ENCODE measurements around the gene PTPRT. TPM values are rescaled to one million over a fixed set of nuclear protein-coding genes. Genes with fewer than 3 reads are reported as not detected.

Gene PTPRT
- 1 to 10 TPM in 1 of 4 donors, under 1 TPM in 3; 0.43 to 1.1 (median 0.60) TPM for polyA plus RNA-seq (ENCODE audit: insufficient read length in 4 of 4)

GRCh38 chr20:43189554-43190331 lies at the start of gene PTPRT:
TSS of gene PTPRT (minus strand) at chr20:43189906. CDS start at chr20:43189733, 173 bp downstream.
- no peak for DNase-seq (ENCODE audit: low read depth in 4 of 4, low spot score in 2 of 4)

GRCh38 chr20:43238833-43239232 lies 49.1 kb upstream of the PTPRT start:
- DNase-seq (ENCODE audit: low read depth in 4 of 4, low spot score in 2 of 4), result no peak

DNA sequence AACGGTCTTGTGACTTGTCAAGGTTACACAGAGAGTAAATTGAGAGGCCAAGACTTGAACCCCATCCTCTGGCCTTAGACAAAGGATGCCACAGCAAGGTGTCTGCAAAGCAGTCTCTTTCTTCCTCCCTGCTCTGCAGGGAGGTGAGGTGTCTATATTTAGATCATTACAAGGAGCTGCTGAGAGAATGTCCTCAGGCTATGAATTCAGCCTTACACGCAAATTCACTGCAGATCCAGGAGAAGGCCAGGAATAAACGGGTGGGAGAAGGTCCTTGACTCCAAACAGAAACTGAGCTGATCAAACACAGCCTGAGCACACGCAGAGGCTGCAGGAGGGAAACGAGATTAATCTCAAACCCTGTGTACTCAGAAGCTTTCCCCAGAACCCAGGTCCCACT lies 48.6 kb upstream of the PTPRT start:
- DNase-seq (ENCODE audit: low read depth in 4 of 4, low spot score in 2 of 4), result no peak

DNA sequence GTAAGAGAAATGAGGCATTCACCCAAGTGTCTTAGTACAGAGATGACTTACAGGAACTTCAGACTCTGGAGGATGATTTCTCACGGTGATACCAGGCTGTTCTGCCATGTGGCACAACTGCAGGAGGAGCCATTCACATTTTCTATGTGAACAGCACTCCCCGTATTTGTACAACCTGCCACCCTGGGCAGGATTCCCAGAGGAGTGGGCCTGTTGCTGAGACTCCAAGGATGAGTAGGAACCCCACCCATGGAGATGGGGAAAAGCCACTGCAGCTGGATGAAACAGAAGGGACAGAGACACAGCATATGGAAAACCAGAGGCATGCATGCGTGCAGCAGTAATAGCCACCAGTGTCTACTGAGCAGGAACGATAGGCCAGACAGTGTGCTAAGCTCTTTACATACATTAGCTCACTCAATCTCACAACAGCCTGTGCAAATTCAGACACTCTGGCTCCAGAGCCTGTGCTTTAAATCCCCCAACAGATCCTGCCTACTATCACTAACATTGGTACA lies 48.0 kb upstream of the PTPRT start:
- no peak for DNase-seq (ENCODE audit: low read depth in 4 of 4, low spot score in 2 of 4)

- no peak for DNase-seq (ENCODE audit: low read depth in 4 of 4, low spot score in 2 of 4)
Measured at GRCh38 chr20:43235998-43236397, 46.3 kb upstream of the PTPRT start.

- no peak for DNase-seq (ENCODE audit: low read depth in 4 of 4, low spot score in 2 of 4)
Measured at GRCh38 chr20:43231829-43232228, 42.1 kb upstream of the PTPRT start.

- DNase-seq (ENCODE audit: low read depth in 4 of 4, low spot score in 2 of 4), result no peak
Measured at GRCh38 chr20:43229696-43230095, 40.0 kb upstream of the PTPRT start.

DNA sequence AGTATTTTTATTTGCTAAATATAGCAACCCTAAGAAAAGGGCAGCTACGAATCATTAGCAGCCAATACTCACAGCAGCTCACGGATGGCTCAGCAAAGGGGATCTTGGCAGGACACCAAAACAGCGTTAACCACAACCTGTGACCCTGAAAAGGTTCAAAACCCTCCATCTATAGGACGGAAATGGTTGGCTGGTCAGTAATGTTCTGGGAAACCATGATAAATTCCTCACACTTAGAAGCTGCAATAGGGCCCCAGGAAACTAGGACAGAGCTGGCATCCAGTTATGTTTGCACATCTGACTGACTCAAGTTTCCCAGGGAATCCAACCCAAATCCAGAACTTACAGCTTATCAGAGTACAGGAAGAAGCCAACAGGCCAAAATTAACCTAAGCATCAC lies 30.9 kb upstream of the PTPRT start:
- peak in 1 of 4 donors; percentile 7 for DNase-seq (ENCODE audit: low read depth in 4 of 4, low spot score in 2 of 4)

DNA sequence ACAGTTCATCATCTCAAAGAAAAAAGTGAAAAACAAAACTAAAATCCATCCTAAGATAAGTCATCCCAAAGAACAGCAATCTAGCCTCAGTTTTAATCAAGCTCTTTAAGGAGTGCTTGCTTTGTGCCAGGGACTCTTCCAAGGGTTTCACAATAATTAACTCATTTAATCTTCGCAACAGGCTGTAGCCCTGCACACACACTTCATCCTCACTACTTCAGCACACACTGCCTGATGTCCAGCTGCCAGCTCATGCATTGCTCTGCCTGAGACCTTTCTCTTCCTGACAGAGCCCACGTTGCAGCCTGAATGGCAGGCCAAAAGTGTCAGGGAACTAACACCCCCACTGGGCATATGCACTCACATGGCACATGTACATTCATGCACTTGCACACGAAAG lies 21.2 kb upstream of the PTPRT start:
- no peak for DNase-seq (ENCODE audit: low read depth in 4 of 4, low spot score in 2 of 4)

DNA sequence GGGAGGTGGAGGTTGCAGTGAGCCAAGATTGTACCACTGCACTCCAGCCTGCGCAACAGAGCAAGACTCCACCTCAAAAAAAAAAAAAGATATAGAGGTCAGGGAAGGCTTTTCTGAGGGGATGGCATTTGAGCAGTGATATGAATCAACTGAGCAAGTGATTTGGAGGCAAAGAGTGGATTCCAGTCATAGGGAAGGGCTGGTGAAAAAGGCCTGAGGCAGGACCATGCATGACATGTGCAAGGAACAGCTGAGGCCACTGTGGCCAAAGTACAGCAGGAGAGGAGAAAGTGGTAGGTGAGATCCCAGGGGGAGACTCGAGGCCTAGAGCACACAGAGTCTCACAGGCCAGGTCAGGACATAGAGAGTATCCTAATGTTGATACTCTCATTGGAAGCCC lies 20.1 kb upstream of the PTPRT start:
- no peak for DNase-seq (ENCODE audit: low read depth in 4 of 4, low spot score in 2 of 4)

GRCh38 chr20:43205699-43206098 lies 16.0 kb upstream of the PTPRT start:
- no peak for DNase-seq (ENCODE audit: low read depth in 4 of 4, low spot score in 2 of 4)

GRCh38 chr20:43202100-43202499 lies 12.4 kb upstream of the PTPRT start:
- no peak for DNase-seq (ENCODE audit: low read depth in 4 of 4, low spot score in 2 of 4)

GRCh38 chr20:43198607-43199006 lies 8.9 kb upstream of the PTPRT start:
- no peak for DNase-seq (ENCODE audit: low read depth in 4 of 4, low spot score in 2 of 4)

DNA sequence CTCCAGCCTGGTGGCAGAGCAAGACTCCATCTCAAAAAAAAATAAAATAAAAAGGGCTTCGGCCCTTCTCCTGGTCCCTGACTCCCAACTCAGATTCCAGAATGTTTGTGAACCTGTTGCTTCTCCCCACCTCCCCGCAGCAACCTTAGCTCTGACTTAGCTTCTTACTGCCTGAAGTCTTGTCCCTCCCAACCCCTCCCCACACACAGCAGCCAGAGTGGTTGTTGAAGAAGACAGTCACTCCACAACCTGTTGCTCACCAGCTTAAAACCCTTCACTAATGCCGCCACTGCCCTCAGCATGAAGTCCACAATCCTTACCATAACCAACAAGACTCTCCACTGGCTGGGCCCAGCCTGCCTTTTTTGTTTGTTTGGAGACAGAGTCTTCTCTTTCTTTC lies 6.5 kb upstream of the PTPRT start:
- DNase-seq (ENCODE audit: low read depth in 4 of 4, low spot score in 2 of 4), result no peak

GRCh38 chr20:43194137-43194536 lies 4.4 kb upstream of the PTPRT start:
- no peak for DNase-seq (ENCODE audit: low read depth in 4 of 4, low spot score in 2 of 4)

- DNase-seq (ENCODE audit: low read depth in 4 of 4, low spot score in 2 of 4), result no peak
Measured at GRCh38 chr20:43193443-43193842, 3.7 kb upstream of the PTPRT start.

DNA sequence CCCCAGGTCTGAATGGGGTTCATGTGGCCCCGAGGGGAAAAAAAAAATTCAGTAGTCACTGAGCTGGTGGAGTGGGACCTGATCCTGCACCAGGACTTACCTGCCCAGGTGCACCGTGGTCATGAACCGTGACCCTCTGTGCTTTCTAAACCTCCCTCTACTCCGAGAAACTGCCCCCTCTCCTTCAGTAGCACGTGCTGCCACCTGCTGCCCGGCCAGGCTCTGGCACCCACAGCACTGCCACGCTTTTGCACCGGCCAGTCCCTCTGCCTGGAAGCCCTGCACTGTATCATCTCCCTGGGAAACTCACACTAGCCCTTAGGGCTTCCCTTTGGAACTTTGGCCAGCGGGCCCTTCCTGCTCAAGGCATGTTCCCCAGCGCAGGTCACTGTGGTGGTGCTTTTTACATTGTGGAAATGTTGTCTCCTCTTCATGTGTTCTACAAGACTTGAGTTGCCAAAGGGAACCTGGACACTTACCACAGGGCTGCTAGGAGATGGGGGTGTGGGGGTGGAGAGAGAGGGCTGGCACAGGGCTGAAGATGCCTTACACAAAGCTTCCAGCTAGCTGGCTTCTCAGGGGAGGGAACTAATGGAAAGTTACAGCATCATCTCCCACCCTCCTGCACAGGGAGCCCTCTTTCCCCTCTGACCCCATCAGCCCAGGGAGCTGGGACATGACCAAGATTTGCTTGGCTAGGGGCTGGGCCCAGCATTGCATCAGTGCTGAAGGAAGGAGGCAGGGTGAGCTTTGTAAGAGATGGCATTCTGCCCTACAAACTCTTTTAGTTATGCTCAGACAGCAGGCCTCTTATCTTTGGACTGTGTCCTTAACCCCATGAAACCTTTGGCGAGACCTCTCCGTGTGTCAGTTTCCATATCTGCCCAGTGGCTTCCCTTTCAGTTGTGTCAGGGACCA lies 2.5 kb upstream of the PTPRT start:
- DNase-seq (ENCODE audit: low read depth in 4 of 4, low spot score in 2 of 4), result no peak

DNA sequence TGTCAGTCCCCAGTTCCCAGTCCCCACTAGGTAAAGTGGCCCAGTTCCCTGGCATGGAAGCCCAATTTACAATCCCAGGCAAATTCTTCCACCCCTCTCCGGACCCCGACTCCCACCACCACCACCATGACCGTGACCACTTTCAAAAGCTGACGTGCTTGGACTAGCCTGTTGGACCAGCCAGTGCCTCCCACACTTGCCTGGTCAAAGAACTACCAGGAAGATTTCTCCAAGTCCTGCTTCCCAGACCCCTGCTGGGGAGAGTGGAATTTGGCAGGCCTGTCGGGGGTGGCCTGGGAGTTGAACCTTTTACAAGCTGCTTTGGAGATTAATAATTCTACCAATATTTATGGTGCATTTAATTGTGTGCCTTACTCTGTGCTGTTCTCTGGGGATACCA lies 1.4 kb upstream of the PTPRT start:
- no peak for DNase-seq (ENCODE audit: low read depth in 4 of 4, low spot score in 2 of 4)

DNA sequence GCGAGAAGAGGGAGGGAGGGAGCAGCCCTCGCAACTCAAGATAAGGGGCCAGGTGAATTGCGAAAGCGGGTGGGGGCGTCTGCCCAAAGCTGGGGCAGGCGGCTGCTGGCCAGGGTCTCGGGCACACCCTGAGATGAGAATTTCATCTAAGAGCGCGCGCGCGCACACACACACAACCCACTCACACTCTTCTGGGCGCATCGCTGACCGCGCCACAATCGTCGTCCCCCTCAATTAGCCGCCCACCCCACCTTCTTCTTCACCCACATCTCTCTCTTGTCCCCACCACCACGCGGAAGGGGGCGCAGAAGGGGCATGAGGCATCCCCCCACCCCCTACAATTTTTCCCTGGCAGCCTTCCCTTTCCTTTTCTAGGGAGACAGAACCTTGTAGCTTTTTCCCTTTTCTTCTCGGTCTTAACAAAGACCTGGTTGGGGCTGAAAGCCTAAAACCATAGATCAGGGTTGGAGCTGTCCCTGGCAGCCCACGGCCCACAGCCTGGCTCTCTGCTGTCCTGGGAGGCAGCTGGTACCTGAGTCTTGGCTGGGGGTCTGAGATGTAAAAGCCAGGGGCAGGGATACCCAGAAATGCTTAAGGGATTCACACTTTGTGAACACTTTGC lies 737 bp upstream of the PTPRT start:
- no peak for DNase-seq (ENCODE audit: low read depth in 4 of 4, low spot score in 2 of 4)

DNA sequence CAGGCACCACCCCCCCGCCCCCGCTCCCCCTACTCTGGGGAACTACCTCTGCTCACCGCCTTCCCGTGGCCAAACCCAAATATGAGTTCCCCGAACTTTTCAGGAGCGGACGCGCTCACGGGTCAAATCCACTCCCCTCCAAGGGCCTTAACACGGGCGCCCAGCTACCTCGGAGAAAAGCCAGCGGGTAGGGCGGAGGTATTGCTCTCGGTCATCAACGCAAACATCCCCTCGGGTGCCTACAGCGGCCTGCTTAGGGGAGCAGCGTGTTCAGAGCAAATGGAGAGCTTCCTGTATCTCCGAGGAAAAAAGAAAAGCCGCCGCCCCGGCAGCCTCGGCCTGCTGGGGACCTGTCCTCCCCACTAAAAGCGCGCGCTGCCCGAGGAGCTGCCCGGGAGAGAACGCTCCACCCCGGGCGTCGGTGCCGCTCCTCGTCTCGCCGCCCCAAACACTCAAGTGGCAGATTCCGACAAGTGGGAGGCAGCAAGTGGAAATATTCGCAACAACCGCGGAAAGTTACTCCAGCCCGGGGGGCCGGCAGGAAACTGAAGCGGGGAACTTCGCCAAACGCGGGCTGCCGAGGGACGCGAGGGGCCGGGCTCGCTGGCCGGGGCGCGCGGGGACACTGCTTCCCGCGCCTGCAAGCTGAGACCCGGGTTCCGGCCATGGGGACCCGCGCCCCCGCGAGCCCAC lies 699 bp downstream of the PTPRT start:
- DNase-seq (ENCODE audit: low read depth in 4 of 4, low spot score in 2 of 4), result no peak
